HG03139 (cell line): ENCODE results near the gene PPP3R2.
A peak's percentile ranks its signal among the peaks of the same experiment; 100 is the strongest.
"Not testable (repeated sequence)": the region's sequence is repeated elsewhere in the genome, so short reads cannot be mapped to it uniquely, and the experiment has no call there.

Experiments
- ATAC-seq: cut with Tn5 transposase; IDR thresholded peaks from one replicate; pipeline ENCODE4 v1.9.1; 2021; ENCODE audit not compliant: unreplicated experiment

Gene PPP3R2

GRCh38 chr9:101590074-101590473 is 4.7 kb downstream of the PPP3R2 start:
- ATAC-seq: not testable (repeated sequence)

GRCh38 chr9:101587332-101588043 is 7.3 kb downstream of the PPP3R2 start:
- no peak for ATAC-seq

- peak; percentile 76 for ATAC-seq
Measured at GRCh38 chr9:101586651-101587050, 8.1 kb downstream of the PPP3R2 start.

- ATAC-seq: no peak
Measured at GRCh38 chr9:101585740-101586139, 9.0 kb downstream of the PPP3R2 start.

GRCh38 chr9:101582553-101582952 is 12.2 kb downstream of the PPP3R2 start:
- ATAC-seq: no peak

- ATAC-seq: no peak
Measured at GRCh38 chr9:101579711-101580545, 14.8 kb downstream of the PPP3R2 start.

GRCh38 chr9:101578378-101578777 is 16.4 kb downstream of the PPP3R2 start:
- peak; percentile 46 for ATAC-seq

- no peak for ATAC-seq
Measured at GRCh38 chr9:101574731-101575333, 19.9 kb downstream of the PPP3R2 start.

GRCh38 chr9:101572316-101572715 is 22.5 kb downstream of the PPP3R2 start:
- ATAC-seq: no peak

GRCh38 chr9:101571114-101571513 is 23.7 kb downstream of the PPP3R2 start:
- ATAC-seq: no peak

- ATAC-seq: no peak
Measured at GRCh38 chr9:101569741-101570501, 24.8 kb downstream of the PPP3R2 start.

- no peak for ATAC-seq
Measured at GRCh38 chr9:101567725-101568350, 26.9 kb downstream of the PPP3R2 start.

GRCh38 chr9:101566904-101567724 is 27.7 kb downstream of the PPP3R2 start:
- ATAC-seq: no peak

GRCh38 chr9:101564252-101564651 is 30.5 kb downstream of the PPP3R2 start:
- no peak for ATAC-seq

- no peak for ATAC-seq
Measured at GRCh38 chr9:101562966-101563365, 31.8 kb downstream of the PPP3R2 start.

GRCh38 chr9:101561740-101562139 is 33.0 kb downstream of the PPP3R2 start:
- ATAC-seq: no peak

GRCh38 chr9:101549472-101550098 is 45.2 kb downstream of the PPP3R2 start:
- not testable (repeated sequence) for ATAC-seq

GRCh38 chr9:101543098-101543735 is 51.6 kb downstream of the PPP3R2 start:
- no peak for ATAC-seq
